Activated CD8-positive, alpha-beta memory T cell treated with anti-CD3 and anti-CD28 coated beads for 24 hours (primary cell): Measurements from ENCODE around the gene NES.

ENCODE experiments used
- DNase-seq: peaks from one replicate; pipeline ENCODE4 v3.0.0-alpha.2; 2020

NES gene

DNA sequence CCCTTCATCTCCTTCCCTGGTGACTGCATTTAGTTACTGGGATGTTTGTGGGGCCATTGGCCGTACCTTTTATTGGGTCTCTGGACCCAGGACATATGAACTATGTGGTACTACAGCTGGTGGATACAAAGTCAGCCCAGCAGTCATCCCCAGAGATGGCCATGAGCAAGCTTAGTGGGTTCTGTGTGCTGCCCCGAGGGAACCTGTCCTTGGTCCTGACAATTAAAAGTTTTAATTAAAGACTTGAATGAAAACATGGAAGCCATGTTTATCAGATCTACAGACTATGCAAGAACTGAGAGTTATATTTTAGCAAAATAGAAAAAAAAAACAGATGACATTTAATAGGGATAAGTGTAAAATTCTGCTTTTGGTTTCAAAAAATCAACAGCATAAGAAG is 2.8 kb upstream of the NES start:
- DNase-seq, result no peak

GRCh38 chr1:156677616-156678596 is 699 bp upstream of the NES start:
- peak; percentile 74 for DNase-seq

GRCh38 chr1:156676114-156676819 is 940 bp downstream of the NES start:
- DNase-seq, result no peak

- no peak for DNase-seq
Measured at GRCh38 chr1:156675210-156676113, 1.7 kb downstream of the NES start.

GRCh38 chr1:156673387-156674121 is 3.7 kb downstream of the NES start:
- no peak for DNase-seq

- no peak for DNase-seq
Measured at GRCh38 chr1:156671804-156672203, 5.4 kb downstream of the NES start.

DNA sequence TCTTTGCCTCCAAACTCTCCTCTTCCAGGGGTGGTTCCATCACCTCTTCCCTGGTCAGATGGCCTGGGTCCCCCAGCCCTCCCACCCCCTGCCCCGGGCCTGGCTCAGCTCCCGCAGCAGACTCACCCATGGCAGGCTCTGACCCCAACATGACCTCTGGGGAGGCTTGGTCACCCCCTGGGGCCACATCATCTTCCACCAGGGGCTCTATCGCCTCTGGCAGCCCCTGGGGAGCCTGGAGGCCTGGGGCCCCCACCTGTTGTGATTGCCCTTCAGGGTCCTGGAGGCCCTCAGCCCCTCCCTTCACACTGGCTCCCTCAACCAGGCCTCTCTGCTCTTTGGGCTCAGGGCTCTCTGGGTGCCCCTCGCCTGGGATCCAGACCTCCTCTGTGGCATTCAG is 6.4 kb downstream of the NES start:
- DNase-seq, result no peak

GRCh38 chr1:156670359-156670758 is 6.8 kb downstream of the NES start:
- no peak for DNase-seq

- DNase-seq, result no peak
Measured at GRCh38 chr1:156669794-156670193, 7.4 kb downstream of the NES start.

- DNase-seq, result no peak
Measured at GRCh38 chr1:156668801-156669637, 8.2 kb downstream of the NES start.

DNA sequence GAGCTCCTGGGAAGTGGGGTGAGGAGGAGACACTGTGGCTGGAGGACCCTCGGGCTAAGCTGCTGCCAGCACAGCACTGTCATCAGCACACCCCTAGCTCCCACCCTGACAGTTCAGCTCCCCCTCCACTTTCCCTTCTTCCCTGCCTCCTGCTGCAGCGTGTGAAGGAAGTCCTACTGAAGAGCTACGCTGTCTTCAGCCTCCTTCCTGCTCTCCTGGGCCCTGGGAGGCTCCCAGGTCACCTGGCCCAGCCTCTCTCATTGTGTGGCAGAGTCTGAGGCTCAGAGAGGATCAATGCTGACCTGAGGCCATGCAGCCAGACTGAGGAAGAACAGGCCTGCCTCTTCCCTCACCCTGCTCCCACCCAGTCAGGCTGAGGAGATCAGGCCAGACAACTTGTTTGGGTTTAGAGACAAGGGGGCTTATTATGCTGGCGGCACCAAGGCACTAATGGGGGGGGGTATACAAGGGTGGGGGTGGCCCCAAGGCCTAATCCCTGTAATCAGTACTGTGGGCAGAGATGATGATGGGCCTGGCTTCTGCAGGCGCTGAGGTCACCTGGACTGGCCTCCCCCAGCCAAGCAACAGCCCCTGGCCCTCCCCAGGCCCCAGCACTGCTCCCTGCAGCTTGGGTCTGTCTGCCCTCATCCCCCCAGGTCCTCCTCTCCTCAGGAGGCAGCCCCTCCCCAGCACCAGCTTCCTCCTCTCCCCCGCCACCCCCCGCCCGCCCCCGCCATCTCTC is 9.1 kb downstream of the NES start:
- no peak for DNase-seq

GRCh38 chr1:156667610-156667967 is 9.6 kb downstream of the NES start:
- DNase-seq, result no peak

DNA sequence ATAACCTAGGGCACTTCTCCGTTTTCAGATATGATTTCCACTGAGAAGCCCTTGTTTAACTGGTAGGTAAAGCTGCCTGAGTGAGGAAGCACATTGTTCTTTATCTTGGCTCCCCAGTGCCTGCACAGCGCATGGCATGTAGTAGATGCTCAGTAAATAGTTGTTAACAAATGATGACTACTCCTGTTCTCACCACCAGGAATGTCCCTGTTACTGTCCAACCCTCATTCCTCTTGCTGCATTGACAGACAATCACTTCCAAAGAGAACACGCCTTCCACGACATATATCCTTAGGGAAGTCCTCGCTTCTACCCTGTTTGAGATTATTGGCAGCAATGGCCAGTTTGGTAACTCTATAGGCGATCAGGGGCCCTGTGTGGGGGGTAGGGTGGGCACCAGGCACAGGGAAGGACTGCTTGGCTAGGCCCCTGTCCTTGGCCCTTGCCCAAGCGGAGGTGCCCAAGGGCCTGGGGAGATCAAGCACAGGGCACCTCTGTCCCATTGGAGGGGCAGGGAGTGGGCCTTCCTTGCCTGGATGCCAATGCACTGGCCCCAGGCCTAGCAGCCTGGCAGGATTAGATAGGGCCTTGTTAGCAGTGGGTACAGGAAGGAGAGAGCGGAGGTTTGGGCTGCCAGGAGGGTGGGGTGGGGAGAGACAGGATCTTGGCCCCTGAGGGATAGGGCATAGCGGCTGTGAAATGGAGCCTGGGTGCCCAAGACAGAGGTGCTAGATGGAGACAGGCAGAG is 10.2 kb downstream of the NES start:
- no peak for DNase-seq

- no peak for DNase-seq
Measured at GRCh38 chr1:156665539-156665938, 11.7 kb downstream of the NES start.

DNA sequence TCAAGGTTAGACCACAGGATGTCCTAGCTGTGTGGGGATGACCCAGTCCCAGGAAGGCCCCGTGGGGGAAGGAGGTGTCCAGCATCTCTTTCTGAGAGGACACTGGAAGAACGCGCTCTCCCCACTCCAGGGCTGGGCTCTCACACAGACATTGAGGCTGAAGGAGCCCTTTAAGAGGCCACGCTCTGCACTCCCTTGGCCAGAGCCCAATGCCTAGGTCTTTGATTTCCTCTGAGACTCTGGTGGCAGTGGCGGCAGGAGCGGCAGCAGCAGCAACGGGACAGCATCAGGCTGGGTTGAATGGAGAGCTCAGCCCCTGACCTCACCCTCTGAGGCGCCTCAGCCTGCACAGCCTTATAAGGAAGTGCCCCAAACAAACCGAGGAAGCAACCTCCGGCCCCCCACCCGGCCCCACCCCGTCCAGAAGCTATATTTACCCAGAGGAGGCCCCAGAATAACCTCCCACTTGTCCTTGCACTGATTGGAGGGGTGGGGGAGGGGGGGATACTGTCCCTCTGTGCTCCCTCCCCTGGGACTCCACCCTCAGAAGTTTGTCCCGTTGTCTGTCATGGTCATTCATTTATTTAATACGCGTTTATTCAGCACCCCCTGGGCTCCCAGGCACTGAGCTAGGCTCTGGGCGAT is 12.3 kb downstream of the NES start:
- DNase-seq, result no peak

GRCh38 chr1:156664046-156664766 is 13.0 kb downstream of the NES start:
- no peak for DNase-seq

DNA sequence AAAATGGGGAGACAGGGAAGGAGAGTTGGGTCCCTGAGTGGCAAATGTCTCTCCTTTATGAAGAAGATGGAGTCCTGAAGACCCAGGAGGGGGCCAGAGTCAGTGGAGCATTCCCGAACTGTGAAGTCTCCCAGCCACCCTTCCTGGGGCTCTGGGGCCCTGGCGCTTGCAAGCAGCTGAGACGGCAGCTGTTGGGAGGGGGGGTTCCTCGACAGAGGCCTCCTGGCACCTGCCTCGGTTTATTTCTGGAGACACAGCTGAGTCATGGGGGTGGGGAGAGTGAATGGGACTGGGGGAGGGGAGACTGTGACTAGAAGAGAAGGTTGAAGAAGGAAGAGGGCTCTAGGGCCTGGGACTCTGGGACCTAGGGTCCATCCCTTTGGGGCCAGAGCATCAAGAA is 14.0 kb downstream of the NES start:
- DNase-seq, result no peak

- DNase-seq, result no peak
Measured at GRCh38 chr1:156662800-156663055, 14.5 kb downstream of the NES start.
